Transverse colon (tissue), 1 donor: ENCODE results near the gene IER5L.

Experiments used
- EP300 ChIP-seq: sonication (generic); formaldehyde crosslinking; IDR thresholded peaks from one replicate; pipeline ENCODE4 v1.6.1; 2017; ENCODE audit warnings: antibody characterized with exemption, low read depth
- POLR2A ChIP-seq: fragments of 450-650 bp; IDR thresholded peaks from one replicate; pipeline ENCODE4 v1.6.1; 2016; ENCODE audit warnings: antibody characterized with exemption, mild to moderate bottlenecking, moderate library complexity

DNA sequence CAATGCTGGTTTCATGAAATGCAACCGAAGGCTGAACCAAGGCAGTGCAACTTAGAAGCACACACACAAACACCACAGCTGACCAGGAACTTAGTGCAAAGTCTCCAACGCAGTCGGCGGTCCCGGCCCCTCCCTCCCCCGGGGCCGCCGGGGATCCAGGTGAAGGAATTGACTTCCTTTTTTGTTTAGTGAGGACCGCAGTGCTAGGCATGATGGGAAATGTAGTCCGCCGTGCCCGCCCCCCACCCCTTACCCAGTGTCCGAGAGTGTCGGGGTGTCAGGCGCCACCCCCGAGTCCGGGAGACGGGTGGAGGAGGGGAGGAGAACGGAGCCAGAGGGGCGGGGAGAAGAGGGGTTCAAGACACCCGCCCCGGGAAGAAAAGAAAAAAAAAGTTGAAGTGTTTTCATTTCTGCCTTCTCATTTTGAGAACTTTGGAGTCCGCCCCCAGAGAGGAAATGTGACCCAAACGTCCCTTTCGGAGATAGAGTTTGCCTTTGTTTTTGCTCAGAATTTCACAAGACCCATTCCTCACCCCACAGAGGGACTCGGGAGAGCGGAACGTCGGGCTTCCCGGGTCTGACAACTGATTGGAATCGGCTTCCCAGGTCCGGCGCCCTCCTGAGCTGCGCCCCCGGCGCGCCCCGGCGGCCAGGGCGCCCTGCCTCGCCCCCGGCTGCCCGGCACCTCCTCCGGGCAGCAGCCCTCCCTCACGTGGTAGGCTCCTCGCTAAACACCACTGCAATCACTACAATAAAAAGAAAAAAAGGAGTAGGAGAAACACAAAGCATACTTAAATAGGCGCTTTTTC lies 2.0 kb downstream of the IER5L start:
- TF ChIP-seq EP300 (no peak), POLR2A (peak; percentile 85)
